ENCODE measurements around the gene MIEF1.

MIEF1 gene

GRCh38 chr22:39476664-39477063 lies 25.4 kb upstream of the MIEF1 start:
- no peak overlapping the region for H3K4me3 ChIP-seq (ENCODE audit: low read length)
- TF ChIP-seq, protein P1, sequence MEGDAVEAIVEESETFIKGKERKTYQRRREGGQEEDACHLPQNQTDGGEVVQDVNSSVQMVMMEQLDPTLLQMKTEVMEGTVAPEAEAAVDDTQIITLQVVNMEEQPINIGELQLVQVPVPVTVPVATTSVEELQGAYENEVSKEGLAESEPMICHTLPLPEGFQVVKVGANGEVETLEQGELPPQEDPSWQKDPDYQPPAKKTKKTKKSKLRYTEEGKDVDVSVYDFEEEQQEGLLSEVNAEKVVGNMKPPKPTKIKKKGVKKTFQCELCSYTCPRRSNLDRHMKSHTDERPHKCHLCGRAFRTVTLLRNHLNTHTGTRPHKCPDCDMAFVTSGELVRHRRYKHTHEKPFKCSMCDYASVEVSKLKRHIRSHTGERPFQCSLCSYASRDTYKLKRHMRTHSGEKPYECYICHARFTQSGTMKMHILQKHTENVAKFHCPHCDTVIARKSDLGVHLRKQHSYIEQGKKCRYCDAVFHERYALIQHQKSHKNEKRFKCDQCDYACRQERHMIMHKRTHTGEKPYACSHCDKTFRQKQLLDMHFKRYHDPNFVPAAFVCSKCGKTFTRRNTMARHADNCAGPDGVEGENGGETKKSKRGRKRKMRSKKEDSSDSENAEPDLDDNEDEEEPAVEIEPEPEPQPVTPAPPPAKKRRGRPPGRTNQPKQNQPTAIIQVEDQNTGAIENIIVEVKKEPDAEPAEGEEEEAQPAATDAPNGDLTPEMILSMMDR (conservative IDR thresholded peaks at IDR 0.05; ENCODE audit: low read length) = no peak
- DNase-seq (ENCODE audit: low read depth) = no peak

- H3K4me3 ChIP-seq (ENCODE audit: low read length) = no peak overlapping the region
- DNase-seq (ENCODE audit: low read depth) = no peak
- TF ChIP-seq, protein P1 (conservative IDR thresholded peaks at IDR 0.05; ENCODE audit: low read length) = no peak
Measured at GRCh38 chr22:39477542-39477941, 24.5 kb upstream of the MIEF1 start.

DNA sequence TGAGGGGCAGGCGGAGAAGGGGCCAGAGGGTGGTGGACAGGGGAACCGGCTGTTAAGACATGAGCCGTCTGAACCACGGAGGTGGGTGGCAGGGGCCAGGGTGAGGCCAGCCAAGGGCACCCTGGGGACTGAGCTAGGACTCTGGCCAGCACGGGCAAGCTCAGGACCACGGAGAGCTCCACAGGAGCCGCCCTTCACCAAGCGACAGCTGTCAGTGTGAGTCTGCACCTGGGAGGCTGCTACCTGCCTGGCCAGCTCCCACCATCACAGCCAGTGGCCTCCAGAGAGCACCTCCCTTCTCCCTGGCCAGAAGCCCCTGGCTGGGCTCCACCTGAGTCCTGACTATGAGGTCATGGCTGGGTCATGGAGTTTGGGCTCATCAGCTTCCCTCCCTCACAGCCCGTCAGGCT lies 23.6 kb upstream of the MIEF1 start:
- no peak for DNase-seq (ENCODE audit: low read depth)
- H3K4me3 ChIP-seq (ENCODE audit: low read length) = no peak overlapping the region
- TF ChIP-seq, protein P1 (conservative IDR thresholded peaks at IDR 0.05; ENCODE audit: low read length) = no peak

DNA sequence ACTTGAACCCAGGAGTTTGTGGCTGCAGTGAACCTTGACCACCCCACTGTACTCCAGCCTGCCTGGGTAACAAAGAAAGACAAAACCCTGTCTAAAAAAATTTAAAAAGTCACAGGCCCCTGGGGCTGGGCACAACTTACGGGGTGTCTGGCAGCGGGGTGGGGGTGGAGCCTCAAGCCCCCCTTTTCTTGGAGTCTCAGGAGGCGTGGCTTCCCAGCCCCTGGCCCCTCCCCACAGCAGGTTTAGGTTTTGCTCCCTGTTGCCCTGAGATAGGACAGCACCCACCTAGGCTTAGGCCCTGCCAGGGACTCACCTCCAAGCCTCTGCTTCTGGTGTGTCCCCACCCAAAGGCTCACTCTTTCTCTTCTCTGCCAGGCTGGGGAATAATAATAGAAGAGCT lies 22.8 kb upstream of the MIEF1 start:
- H3K4me3 ChIP-seq (ENCODE audit: low read length) = no peak overlapping the region
- TF ChIP-seq, protein P1 (conservative IDR thresholded peaks at IDR 0.05; ENCODE audit: low read length) = no peak
- no peak for DNase-seq (ENCODE audit: low read depth)

- TF ChIP-seq, protein P1 (conservative IDR thresholded peaks at IDR 0.05; ENCODE audit: low read length) = no peak
- no peak overlapping the region for H3K4me3 ChIP-seq (ENCODE audit: low read length)
- DNase-seq (ENCODE audit: low read depth) = no peak
Measured at GRCh38 chr22:39480557-39480956, 21.5 kb upstream of the MIEF1 start.

DNA sequence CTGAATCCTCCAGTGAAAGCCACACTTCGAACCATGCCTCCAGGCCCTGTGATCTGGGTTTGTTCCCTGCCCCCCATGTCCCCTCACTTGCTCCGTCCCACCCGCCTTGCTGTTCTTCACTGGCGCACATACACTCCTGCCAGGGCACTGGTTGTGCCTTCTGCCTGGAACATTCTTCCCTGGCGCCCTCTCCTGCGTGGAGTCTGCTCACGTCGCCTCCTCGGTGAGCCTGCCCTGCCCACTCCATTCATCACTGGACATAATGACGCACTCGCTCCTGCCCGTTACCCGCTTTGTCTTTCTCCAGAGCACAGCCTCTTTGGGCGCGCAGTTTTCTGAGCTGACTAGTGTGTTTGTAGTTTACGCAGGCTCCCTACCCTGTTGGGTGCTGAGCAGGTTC lies 21.0 kb upstream of the MIEF1 start:
- DNase-seq (ENCODE audit: low read depth) = no peak
- TF ChIP-seq, protein P1 (conservative IDR thresholded peaks at IDR 0.05; ENCODE audit: low read length) = no peak
- H3K4me3 ChIP-seq (ENCODE audit: low read length) = no peak overlapping the region

DNA sequence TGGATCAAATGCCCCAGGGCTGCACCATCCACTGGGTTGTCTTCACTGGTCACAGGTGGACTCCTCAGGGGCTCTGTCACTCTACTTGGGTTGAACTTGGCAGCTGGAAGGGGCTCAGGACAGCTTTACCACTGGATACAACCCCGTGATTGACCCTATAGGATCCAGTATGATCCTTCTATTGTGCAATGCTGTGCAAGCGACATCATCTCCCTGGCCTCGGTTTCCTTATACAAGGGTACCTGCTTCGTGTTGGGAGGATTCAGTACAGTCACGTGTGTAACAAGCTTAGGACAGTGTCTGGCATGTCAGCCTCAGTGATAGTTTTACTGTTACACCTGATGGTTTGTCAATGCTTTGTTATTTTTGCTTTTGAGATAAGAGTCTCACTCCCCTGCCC lies 20.5 kb upstream of the MIEF1 start:
- no peak overlapping the region for H3K4me3 ChIP-seq (ENCODE audit: low read length)
- no peak for DNase-seq (ENCODE audit: low read depth)
- TF ChIP-seq, protein P1 (conservative IDR thresholded peaks at IDR 0.05; ENCODE audit: low read length) = no peak
